A549 treated with DMSO at 1 μM for 4 hours (cell line): ENCODE data around the gene RAB38. TPM values are rescaled to one million over a fixed set of nuclear protein-coding genes. Genes with fewer than 3 reads are reported as not detected.

ENCODE experiments used
- total RNA-seq: library from RNA; stranded (reverse); fragments of 200-300 nt; extraction: Qiagen RNA extraction; gene quantifications from 5 replicates; pipeline ENCODE4 v1.2.3, GENCODE V29; 2022; ENCODE audit warnings: low read depth

The RAB38 gene
- total RNA-seq: 0.87 to 1.9 TPM (median 1.0 TPM) in 5 replicates

GRCh38 chr11:88174709-88175568 lies at the start of gene RAB38:
TSS of gene RAB38 (minus strand) at chr11:88175443. CDS start at chr11:88175384, 59 bp downstream.

Other genes with a start within 250 kb of the RAB38 start
- gene CTSC, start 162.3 kb upstream of the RAB38 start, total RNA-seq: 67.0 to 77.3 TPM (median 75.5 TPM) in 5 replicates